ENCODE data around the gene SLC5A1. TPM values are rescaled to one million over a fixed set of nuclear protein-coding genes. Genes with fewer than 3 reads are reported as not detected.

Gene SLC5A1
- total RNA-seq, 1 experiment from 2014 or later: not detected

GRCh38 chr22:31995807-31996206 lies 47.3 kb upstream of the SLC5A1 start (continued):
- TF ChIP-seq E2F5 (CRISPR knock-in tag; IDR thresholded peaks at IDR 0.05) (no peak), TEAD4 (CRISPR knock-in tag; IDR thresholded peaks at IDR 0.05) (no peak), CREM (CRISPR knock-in tag; IDR thresholded peaks at IDR 0.05) (no peak), NFE2L1 (CRISPR knock-in tag; IDR thresholded peaks at IDR 0.05) (no peak), CBFB (CRISPR knock-in tag; IDR thresholded peaks at IDR 0.05; ENCODE audit: low read depth) (no peak), MXD4 (CRISPR knock-in tag; IDR thresholded peaks at IDR 0.05; ENCODE audit: borderline replicate concordance) (no peak), ZNF671 (CRISPR knock-in tag; IDR thresholded peaks at IDR 0.05) (no peak), ZNF416 (CRISPR knock-in tag; IDR thresholded peaks at IDR 0.05) (no peak), TEAD1 (CRISPR knock-in tag; IDR thresholded peaks at IDR 0.05) (no peak), ZNF281 (CRISPR knock-in tag; IDR thresholded peaks at IDR 0.05) (no peak)
- TF ChIP-seq, protein P1, sequence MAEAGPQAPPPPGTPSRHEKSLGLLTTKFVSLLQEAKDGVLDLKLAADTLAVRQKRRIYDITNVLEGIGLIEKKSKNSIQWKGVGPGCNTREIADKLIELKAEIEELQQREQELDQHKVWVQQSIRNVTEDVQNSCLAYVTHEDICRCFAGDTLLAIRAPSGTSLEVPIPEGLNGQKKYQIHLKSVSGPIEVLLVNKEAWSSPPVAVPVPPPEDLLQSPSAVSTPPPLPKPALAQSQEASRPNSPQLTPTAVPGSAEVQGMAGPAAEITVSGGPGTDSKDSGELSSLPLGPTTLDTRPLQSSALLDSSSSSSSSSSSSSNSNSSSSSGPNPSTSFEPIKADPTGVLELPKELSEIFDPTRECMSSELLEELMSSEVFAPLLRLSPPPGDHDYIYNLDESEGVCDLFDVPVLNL (CRISPR knock-in tag; IDR thresholded peaks at IDR 0.05; ENCODE audit: borderline replicate concordance, low read depth): no peak

- CTCF ChIA-PET: interaction anchor here (1.1 to 1.7 kb wide), 2 partner anchors 22 to 29 kb away, joined by 4 to 6 read pairs; no protein-coding TSS in a partner anchor
- POLR2A ChIA-PET: no interaction called here
- Mint-ChIP-seq H3K4me1 (no peaks in the 10 kb centered on the region), H3K27ac (no peak overlapping the region), H3K36me3 (no peaks in the 10 kb centered on the region), H3K27me3 (ENCODE audit: low read depth) (no peaks in the 10 kb centered on the region), H3K4me3 (no peak overlapping the region), H3K9me3 (no peaks in the 10 kb centered on the region)
- DNase-seq (ENCODE audit: low spot score) (no peak), ATAC-seq (no peak)
- TF ChIP-seq, protein P2, sequence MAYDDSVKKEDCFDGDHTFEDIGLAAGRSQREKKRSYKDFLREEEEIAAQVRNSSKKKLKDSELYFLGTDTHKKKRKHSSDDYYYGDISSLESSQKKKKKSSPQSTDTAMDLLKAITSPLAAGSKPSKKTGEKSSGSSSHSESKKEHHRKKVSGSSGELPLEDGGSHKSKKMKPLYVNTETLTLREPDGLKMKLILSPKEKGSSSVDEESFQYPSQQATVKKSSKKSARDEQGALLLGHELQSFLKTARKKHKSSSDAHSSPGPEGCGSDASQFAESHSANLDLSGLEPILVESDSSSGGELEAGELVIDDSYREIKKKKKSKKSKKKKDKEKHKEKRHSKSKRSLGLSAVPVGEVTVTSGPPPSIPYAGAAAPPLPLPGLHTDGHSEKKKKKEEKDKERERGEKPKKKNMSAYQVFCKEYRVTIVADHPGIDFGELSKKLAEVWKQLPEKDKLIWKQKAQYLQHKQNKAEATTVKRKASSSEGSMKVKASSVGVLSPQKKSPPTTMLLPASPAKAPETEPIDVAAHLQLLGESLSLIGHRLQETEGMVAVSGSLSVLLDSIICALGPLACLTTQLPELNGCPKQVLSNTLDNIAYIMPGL (CRISPR knock-in tag; IDR thresholded peaks at IDR 0.05): no peak
- no peak for TF ChIP-seq ESRRA (CRISPR knock-in tag; IDR thresholded peaks at IDR 0.05; ENCODE audit: borderline replicate concordance)
- no peak for TF ChIP-seq ATF1 (CRISPR knock-in tag; IDR thresholded peaks at IDR 0.05)
- TF ChIP-seq FOXP4 (CRISPR knock-in tag; IDR thresholded peaks at IDR 0.05): no peak
- TF ChIP-seq ZNF232 (CRISPR knock-in tag; IDR thresholded peaks at IDR 0.05): no peak
- TF ChIP-seq NFYB (CRISPR knock-in tag; conservative IDR thresholded peaks at IDR 0.05; ENCODE audit: low read depth): no peak
- TF ChIP-seq ATF3 (CRISPR knock-in tag; conservative IDR thresholded peaks at IDR 0.05): no peak
- TF ChIP-seq, protein P3, sequence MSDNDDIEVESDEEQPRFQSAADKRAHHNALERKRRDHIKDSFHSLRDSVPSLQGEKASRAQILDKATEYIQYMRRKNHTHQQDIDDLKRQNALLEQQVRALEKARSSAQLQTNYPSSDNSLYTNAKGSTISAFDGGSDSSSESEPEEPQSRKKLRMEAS (CRISPR knock-in tag; IDR thresholded peaks at IDR 0.05): no peak
- no peak for TF ChIP-seq IRF1 (CRISPR knock-in tag; IDR thresholded peaks at IDR 0.05)
- no peak for TF ChIP-seq SMAD4 (CRISPR knock-in tag; IDR thresholded peaks at IDR 0.05)
- TF ChIP-seq AR (CRISPR knock-in tag; IDR thresholded peaks at IDR 0.05): no peak
- TF ChIP-seq CBFB (CRISPR knock-in tag; IDR thresholded peaks at IDR 0.05; ENCODE audit: low read depth): no peak
- TF ChIP-seq ZNF121 (CRISPR knock-in tag; IDR thresholded peaks at IDR 0.05): no peak
Measured at GRCh38 chr22:31998784-31999385, 44.2 kb upstream of the SLC5A1 start.

Measured in WTC11 (cell line).